Activated naive CD8-positive, alpha-beta T cell treated with anti-CD3 and anti-CD28 coated beads, Interleukin-2, amount 50 U/mL, for 16 hours (primary cell): Measurements from ENCODE around the gene SPECC1.
"Not testable (repeated sequence)": the region's sequence is repeated elsewhere in the genome, so short reads cannot be mapped to it uniquely, and the experiment has no call there.

Experiments
- DNase-seq: peaks from one replicate; pipeline ENCODE4 v3.0.0-alpha.2; 2020; ENCODE audit warnings: low read depth, low spot score

The SPECC1 gene

GRCh38 chr17:20310481-20310880 is 301.3 kb downstream of the SPECC1 start:
- no peak for DNase-seq

GRCh38 chr17:20313306-20313705 is 304.1 kb downstream of the SPECC1 start:
- DNase-seq = no peak

GRCh38 chr17:20313891-20314290 is 304.7 kb downstream of the SPECC1 start:
- no peak for DNase-seq

- DNase-seq = no peak
These were observed 305.7 kb downstream of the SPECC1 start for GRCh38 chr17:20314834-20315233.

GRCh38 chr17:20315311-20315710 is 306.2 kb downstream of the SPECC1 start:
- no peak for DNase-seq

- no peak for DNase-seq
These were observed 306.7 kb downstream of the SPECC1 start for GRCh38 chr17:20315821-20316220.

- peak; percentile 53 for DNase-seq
These were observed 311.5 kb downstream of the SPECC1 start for GRCh38 chr17:20320535-20321229.

GRCh38 chr17:20321357-20321756 is 312.2 kb downstream of the SPECC1 start:
- not testable (repeated sequence) for DNase-seq

- DNase-seq = not testable (repeated sequence)
These were observed 318.6 kb downstream of the SPECC1 start for GRCh38 chr17:20327739-20328138.

- DNase-seq = not testable (repeated sequence)
These were observed 342.2 kb downstream of the SPECC1 start for GRCh38 chr17:20351405-20351804.

- not testable (repeated sequence) for DNase-seq
These were observed 343.4 kb downstream of the SPECC1 start for GRCh38 chr17:20352567-20352966.

- DNase-seq = not testable (repeated sequence)
These were observed 354.7 kb downstream of the SPECC1 start for GRCh38 chr17:20363846-20364245.
